ENCODE measurements around the gene TSHZ1. TPM values are rescaled to one million over a fixed set of nuclear protein-coding genes. Genes with fewer than 3 reads are reported as not detected.

TSHZ1 gene
- polyA plus RNA-seq (2011; rRNA removed), result 19.3 and 23.9 TPM in 2 replicates
- 29.9 and 37.0 TPM in 2 replicates for polyA minus RNA-seq (2011; rRNA and poly(A)+ RNA removed)

DNA sequence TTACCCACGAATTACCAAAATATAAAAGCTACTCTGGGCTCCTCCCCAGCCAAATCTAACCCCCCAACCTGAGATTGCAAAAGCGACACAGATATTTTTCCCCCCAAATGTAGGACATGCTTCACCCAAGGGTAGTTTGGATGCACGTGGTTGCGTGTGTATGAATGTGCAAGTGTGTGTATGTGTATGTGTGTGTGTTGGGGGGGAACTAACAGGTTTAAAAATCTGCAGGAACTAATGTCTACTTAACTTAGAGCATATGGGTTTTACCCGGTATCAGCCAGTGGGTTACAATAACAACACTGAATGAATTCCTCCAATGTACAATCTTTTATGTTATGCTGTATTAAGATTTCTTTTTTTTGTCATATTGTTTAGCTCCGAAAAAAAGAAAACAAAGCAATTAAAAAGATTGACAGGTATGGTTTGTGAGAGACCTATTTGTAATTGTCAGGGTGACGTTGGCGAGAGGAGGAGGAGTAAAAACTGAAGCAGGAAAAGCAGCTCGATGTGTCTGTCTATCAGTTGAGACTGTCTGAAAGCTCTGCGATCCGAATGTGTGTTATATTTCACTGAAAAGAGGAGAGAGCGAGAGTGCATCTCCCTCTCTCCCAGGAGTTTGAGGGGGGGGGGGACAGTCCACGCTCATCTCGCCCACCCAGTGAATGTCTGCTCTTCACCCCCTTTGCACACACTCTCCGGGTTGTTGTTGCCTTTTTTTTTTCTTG is at the start of gene TSHZ1:
TSHZ1 (plus strand) TSS at position 524 of the 728 bp plus-strand sequence. CDS start 1,080 bp downstream, outside the sequence.
- TF ChIP-seq CTCF (IDR thresholded peaks at IDR 0.05; ENCODE audit: insufficient read depth, low read depth, low read length), result no peak
- POLR2A ChIA-PET, result interaction anchor here (0.6 to 1.0 kb wide), 3 partner anchors 15 to 338 kb away, joined by 3 to 18 read pairs (median 5); no protein-coding TSS in a partner anchor
- H3K27me3 ChIP-seq (ENCODE audit: control insufficient read depth, insufficient read depth, low read length), result no peaks in the 10 kb centered on the region
- peak; percentile 76 for DNase-seq (ENCODE audit: low read depth)
- CTCF ChIA-PET, result interaction anchor here (0.7 to 1.4 kb wide), 5 partner anchors 9 to 517 kb away, joined by 3 to 5 read pairs (median 3); no protein-coding TSS in a partner anchor
- H3K36me3 ChIP-seq (ENCODE audit: control insufficient read depth, insufficient read depth, low read length), result peaks cover 4% of the 10 kb centered on the region
- peak within 1 kb of the TSS; percentile 68 for H3K4me3 ChIP-seq (ENCODE audit: low read depth, low read length)

DNA sequence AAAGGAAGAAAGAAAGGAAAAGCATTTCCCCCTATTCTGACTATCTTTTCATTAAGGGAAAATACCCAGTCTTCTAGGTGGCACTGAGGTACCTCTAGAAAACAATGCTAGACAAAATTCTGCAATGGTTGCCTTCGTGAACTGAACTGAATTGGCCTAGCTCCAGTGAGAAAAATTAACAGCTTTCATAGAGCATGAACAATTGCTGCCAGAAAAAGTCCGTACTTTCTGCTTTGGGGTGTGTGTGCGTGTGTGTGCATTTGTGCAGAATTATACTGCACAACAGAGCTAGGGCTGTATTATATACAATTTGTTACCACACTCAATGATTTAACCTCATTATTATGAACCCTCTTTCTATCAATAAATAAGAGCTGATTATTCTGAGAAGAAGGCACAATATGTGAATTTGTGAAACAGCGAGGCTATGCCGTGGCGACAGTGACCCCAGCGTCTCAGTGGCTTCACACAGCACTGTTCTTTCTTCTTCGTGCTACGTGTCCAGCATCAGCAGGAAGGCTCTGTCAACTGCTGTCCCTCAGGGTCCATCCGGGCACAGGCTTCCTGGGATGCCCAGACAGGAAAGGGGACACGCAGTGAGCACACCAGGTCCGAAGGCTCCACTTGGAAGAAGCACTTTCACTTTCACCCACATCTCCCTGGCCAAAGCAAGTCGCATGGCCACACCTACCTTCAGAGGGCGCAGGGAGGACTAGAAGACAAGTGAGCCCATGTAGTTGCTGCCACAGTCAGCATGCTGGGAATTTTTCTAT is 49.2 kb upstream of the TSHZ1 start:
- DNase-seq (ENCODE audit: low read depth), result no peak
- ChIA-PET POLR2A (no interaction called here), CTCF (interaction anchor here (0.6 kb wide), 1 partner anchor 136 kb away, joined by 3 read pairs; no protein-coding TSS in a partner anchor)
- Histone ChIP-seq H3K27me3 (ENCODE audit: control insufficient read depth, insufficient read depth, low read length) (peaks cover 7% of the 10 kb centered on the region), H3K36me3 (ENCODE audit: control insufficient read depth, insufficient read depth, low read length) (no peaks in the 10 kb centered on the region), H3K4me3 (ENCODE audit: low read depth, low read length) (peak overlapping the region; percentile 3; the same call in 1 of the 2 replicates)
- no peak for TF ChIP-seq CTCF (IDR thresholded peaks at IDR 0.05; ENCODE audit: insufficient read depth, low read depth, low read length)

- DNase-seq (ENCODE audit: low read depth), result no peak
- no peak for TF ChIP-seq CTCF (IDR thresholded peaks at IDR 0.05; ENCODE audit: insufficient read depth, low read depth, low read length)
- ChIA-PET CTCF (no interaction called here), POLR2A (no interaction called here)
- H3K36me3 ChIP-seq (ENCODE audit: control insufficient read depth, insufficient read depth, low read length), result no peaks in the 10 kb centered on the region
- H3K4me3 ChIP-seq (ENCODE audit: low read depth, low read length), result no peak overlapping the region
- H3K27me3 ChIP-seq (ENCODE audit: control insufficient read depth, insufficient read depth, low read length), result peaks cover 7% of the 10 kb centered on the region
Measured at GRCh38 chr18:75162467-75162866, 48.1 kb upstream of the TSHZ1 start.

DNA sequence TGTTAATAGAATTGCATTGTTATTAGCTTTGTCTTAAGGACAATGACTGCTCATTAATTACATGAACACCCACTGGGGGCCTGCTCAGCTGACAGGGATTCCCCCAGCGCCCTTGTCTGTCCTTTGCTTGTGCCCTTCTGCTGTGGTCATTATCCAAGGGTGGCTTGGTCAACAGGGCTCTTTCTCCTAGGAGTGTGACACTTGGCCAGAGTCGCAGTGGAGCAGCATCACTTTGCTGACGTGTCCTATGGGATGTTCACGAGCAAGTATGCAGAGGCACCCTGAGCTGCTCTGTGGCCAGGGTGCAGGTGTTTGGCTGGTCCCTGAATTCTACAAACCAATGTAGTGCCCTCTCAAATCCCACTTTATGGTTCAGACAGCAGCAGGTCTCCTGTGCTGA is 47.6 kb upstream of the TSHZ1 start:
- DNase-seq (ENCODE audit: low read depth), result no peak
- ChIA-PET CTCF (interaction anchor here (0.8 kb wide), 1 partner anchor 16 kb away, joined by 3 read pairs; no protein-coding TSS in a partner anchor), POLR2A (no interaction called here)
- Histone ChIP-seq H3K4me3 (ENCODE audit: low read depth, low read length) (no peak overlapping the region), H3K27me3 (ENCODE audit: control insufficient read depth, insufficient read depth, low read length) (peaks cover 7% of the 10 kb centered on the region), H3K36me3 (ENCODE audit: control insufficient read depth, insufficient read depth, low read length) (no peaks in the 10 kb centered on the region)
- no peak for TF ChIP-seq CTCF (IDR thresholded peaks at IDR 0.05; ENCODE audit: insufficient read depth, low read depth, low read length)

DNA sequence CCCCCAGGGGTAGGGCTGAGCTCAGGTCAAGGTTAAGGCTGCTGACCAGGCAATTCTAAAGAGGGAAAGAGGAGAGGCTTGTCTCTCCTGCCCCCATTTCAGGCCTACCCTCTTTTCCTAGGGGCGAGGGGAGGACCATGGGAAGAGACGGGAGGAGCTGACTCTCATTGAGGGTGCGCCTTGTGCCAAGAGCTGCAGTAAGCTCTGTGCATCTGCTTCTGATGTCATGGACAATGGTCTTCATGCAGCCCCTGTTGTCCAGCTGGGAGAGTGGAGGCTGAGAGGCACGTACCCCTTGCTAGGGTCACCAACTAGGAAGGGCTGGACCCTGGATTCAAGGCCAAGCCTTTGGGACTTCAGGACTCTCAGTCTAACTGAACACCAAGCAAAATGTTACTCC is 46.9 kb upstream of the TSHZ1 start:
- peaks cover 7% of the 10 kb centered on the region for H3K27me3 ChIP-seq (ENCODE audit: control insufficient read depth, insufficient read depth, low read length)
- no peak for DNase-seq (ENCODE audit: low read depth)
- ChIA-PET POLR2A (no interaction called here), CTCF (interaction anchor here (0.8 kb wide), 1 partner anchor 15 kb away, joined by 3 read pairs; no protein-coding TSS in a partner anchor)
- H3K4me3 ChIP-seq (ENCODE audit: low read depth, low read length), result no peak overlapping the region
- TF ChIP-seq CTCF (IDR thresholded peaks at IDR 0.05; ENCODE audit: insufficient read depth, low read depth, low read length), result no peak
- H3K36me3 ChIP-seq (ENCODE audit: control insufficient read depth, insufficient read depth, low read length), result no peaks in the 10 kb centered on the region

Data from BJ (cell line).